ES-I3 (cell line): ENCODE data around the gene TBC1D4.
"Not testable (repeated sequence)": the region's sequence is repeated elsewhere in the genome, so short reads cannot be mapped to it uniquely, and the experiment has no call there.

Source experiments
- H3K36me3 ChIP-seq: 2 replicates; pipeline ENCODE4 v1.6.1; 2013; ENCODE audit warnings: mild to moderate bottlenecking, low read length, control low read depth, moderate library complexity; ENCODE audit not compliant: insufficient read depth
- H3K4me1 ChIP-seq: 2 replicates; pipeline ENCODE4 v1.6.1; 2013; ENCODE audit warnings: mild to moderate bottlenecking, control low read depth, low read length; ENCODE audit not compliant: insufficient read depth
- H3K9ac ChIP-seq: 2 replicates; pipeline ENCODE4 v1.6.1; 2013; ENCODE audit warnings: low read depth, mild to moderate bottlenecking, low read length, moderate library complexity
- H3K9me3 ChIP-seq: 2 replicates; pipeline ENCODE4 v1.6.1; 2013; ENCODE audit warnings: mild to moderate bottlenecking, low read length, moderate library complexity; ENCODE audit not compliant: control insufficient read depth, insufficient read depth

TBC1D4 gene

DNA sequence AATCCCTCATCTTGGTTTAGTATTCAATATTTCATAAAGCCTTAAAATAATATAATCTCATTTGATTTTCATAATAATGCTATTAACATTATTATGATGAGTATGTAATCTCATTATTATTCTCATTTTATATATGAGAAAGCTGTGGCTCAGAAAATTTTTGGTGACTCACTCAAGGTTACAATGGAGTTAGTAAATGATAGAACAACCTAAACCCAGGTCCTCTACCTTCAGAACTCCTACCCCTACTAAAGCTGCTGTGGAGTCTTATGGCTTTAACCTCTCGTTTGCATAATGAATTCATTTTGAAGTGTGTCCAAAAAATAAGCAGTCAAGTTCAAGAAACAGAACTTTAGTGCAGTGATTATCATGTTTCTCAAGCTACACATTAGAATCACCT, 226.3 kb downstream of the TBC1D4 start:
- H3K4me1 ChIP-seq: no peaks in the 10 kb centered on the region
- no peaks in the 10 kb centered on the region for H3K9me3 ChIP-seq
- H3K36me3 ChIP-seq: no peaks in the 10 kb centered on the region
- H3K9ac ChIP-seq: no peak overlapping the region

GRCh38 chr13:75255147-75255546, 226.8 kb downstream of the TBC1D4 start:
- H3K9ac ChIP-seq: no peak overlapping the region
- H3K4me1 ChIP-seq: no peaks in the 10 kb centered on the region
- H3K9me3 ChIP-seq: no peaks in the 10 kb centered on the region
- H3K36me3 ChIP-seq: no peaks in the 10 kb centered on the region

DNA sequence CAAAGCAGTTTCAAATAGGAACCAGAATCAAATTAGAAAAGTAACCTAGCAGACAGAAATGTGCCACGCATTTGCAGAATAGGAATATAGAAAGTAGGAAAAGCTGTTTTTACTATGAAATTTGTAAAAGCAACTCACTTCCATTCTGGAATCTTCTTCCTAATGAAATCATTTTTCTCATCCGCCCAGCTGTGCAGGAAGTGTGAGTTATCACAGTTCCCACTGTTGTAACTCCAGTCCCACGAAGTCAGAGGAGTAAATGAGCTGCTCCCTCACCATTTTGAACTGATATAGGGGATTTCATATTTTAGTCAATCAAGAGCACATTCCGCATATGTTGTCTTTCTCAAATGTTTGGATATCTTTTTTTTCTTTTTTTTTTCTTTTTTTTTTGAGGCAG, 230.8 kb downstream of the TBC1D4 start:
- Histone ChIP-seq H3K9me3 (peaks cover 4% of the 10 kb centered on the region; the same call in 1 of the 2 replicates), H3K36me3 (no peaks in the 10 kb centered on the region), H3K4me1 (no peaks in the 10 kb centered on the region), H3K9ac (no peak overlapping the region)

- Histone ChIP-seq H3K4me1 (no peaks in the 10 kb centered on the region), H3K9ac (no peak overlapping the region), H3K36me3 (no peaks in the 10 kb centered on the region), H3K9me3 (peaks cover 4% of the 10 kb centered on the region; the same call in 1 of the 2 replicates)
Measured at GRCh38 chr13:75250526-75251178, 231.3 kb downstream of the TBC1D4 start.

- H3K9me3 ChIP-seq, H3K36me3 ChIP-seq, H3K4me1 ChIP-seq, H3K9ac ChIP-seq: not testable (repeated sequence)
Measured at GRCh38 chr13:75245578-75245977, 236.4 kb downstream of the TBC1D4 start.

GRCh38 chr13:75240240-75240639, 241.7 kb downstream of the TBC1D4 start:
- H3K4me1 ChIP-seq: not testable (repeated sequence)

DNA sequence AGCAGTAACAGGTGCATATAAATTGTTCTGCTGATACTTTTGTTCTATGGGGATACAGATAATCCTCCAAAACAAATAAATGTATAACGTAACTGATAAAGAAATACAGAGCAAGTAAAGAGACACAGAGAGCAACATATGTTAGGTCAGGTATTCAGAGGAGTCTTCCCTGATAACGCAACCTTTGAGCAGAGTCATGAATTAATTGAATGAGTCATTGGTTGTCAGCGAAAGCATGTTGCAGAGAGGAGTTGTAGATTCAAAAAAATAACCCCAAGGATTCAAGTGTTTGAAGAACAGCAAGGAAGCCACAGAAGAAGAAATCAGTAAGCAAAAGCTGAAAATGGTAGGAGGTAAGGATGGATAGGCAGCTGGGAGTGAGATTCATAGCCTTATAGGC, 245.2 kb downstream of the TBC1D4 start:
- H3K9me3 ChIP-seq: no peaks in the 10 kb centered on the region; the same call in 1 of the 2 replicates
- no peaks in the 10 kb centered on the region for H3K36me3 ChIP-seq
- H3K9ac ChIP-seq: no peak overlapping the region
- H3K4me1 ChIP-seq: no peaks in the 10 kb centered on the region

More at GRCh38 chr13:75240240-75240639, 241.7 kb downstream of the TBC1D4 start:
- H3K9me3 ChIP-seq, H3K9ac ChIP-seq, H3K36me3 ChIP-seq: not testable (repeated sequence)
